Measurements from ENCODE around the gene CAMTA1.

The CAMTA1 gene

GRCh38 chr1:7638078-7638477, 852.8 kb downstream of the CAMTA1 start:
- in situ Hi-C loops (cut with HindIII; ENCODE audit: low pct_unique_long_range_greater_than_20kb, low sequenced_read_pairs): no loop called here
- TF ChIP-seq JUND (IDR thresholded peaks at IDR 0.05; ENCODE audit: low read depth): no peak
- DNase-seq (ENCODE audit: low read depth in 1 of 2, low spot score in 1 of 2): no peak

GRCh38 chr1:7639435-7640131, 854.3 kb downstream of the CAMTA1 start:
- in situ Hi-C loops (cut with HindIII; ENCODE audit: low pct_unique_long_range_greater_than_20kb, low sequenced_read_pairs): no loop called here
- DNase-seq (ENCODE audit: low read depth in 1 of 2, low spot score in 1 of 2): no peak
- TF ChIP-seq JUND (IDR thresholded peaks at IDR 0.05; ENCODE audit: low read depth): no peak

- in situ Hi-C loops (cut with HindIII; ENCODE audit: low pct_unique_long_range_greater_than_20kb, low sequenced_read_pairs): no loop called here
- TF ChIP-seq JUND (IDR thresholded peaks at IDR 0.05; ENCODE audit: low read depth): no peak
- DNase-seq (ENCODE audit: low read depth in 1 of 2, low spot score in 1 of 2): no peak
Measured at GRCh38 chr1:7640350-7640749, 855.1 kb downstream of the CAMTA1 start.

- in situ Hi-C loops (cut with HindIII; ENCODE audit: low pct_unique_long_range_greater_than_20kb, low sequenced_read_pairs): no loop called here
- DNase-seq (ENCODE audit: low read depth in 1 of 2, low spot score in 1 of 2): no peak
- TF ChIP-seq JUND (IDR thresholded peaks at IDR 0.05; ENCODE audit: low read depth): no peak
Measured at GRCh38 chr1:7640920-7641585, 855.8 kb downstream of the CAMTA1 start.

- TF ChIP-seq JUND (IDR thresholded peaks at IDR 0.05; ENCODE audit: low read depth): no peak
- in situ Hi-C loops (cut with HindIII; ENCODE audit: low pct_unique_long_range_greater_than_20kb, low sequenced_read_pairs): no loop called here
- peak in 1 of 2 experiments; percentile 15 for DNase-seq (ENCODE audit: low read depth in 1 of 2, low spot score in 1 of 2)
Measured at GRCh38 chr1:7641587-7642417, 856.5 kb downstream of the CAMTA1 start.

GRCh38 chr1:7642418-7642704, 857.1 kb downstream of the CAMTA1 start:
- in situ Hi-C loops (cut with HindIII; ENCODE audit: low pct_unique_long_range_greater_than_20kb, low sequenced_read_pairs): no loop called here
- no peak for DNase-seq (ENCODE audit: low read depth in 1 of 2, low spot score in 1 of 2)
- TF ChIP-seq JUND (IDR thresholded peaks at IDR 0.05; ENCODE audit: low read depth): no peak

- in situ Hi-C loops (cut with HindIII; ENCODE audit: low pct_unique_long_range_greater_than_20kb, low sequenced_read_pairs): no loop called here
- DNase-seq (ENCODE audit: low read depth in 1 of 2, low spot score in 1 of 2): no peak
- no peak for TF ChIP-seq JUND (IDR thresholded peaks at IDR 0.05; ENCODE audit: low read depth)
Measured at GRCh38 chr1:7642781-7643529, 857.7 kb downstream of the CAMTA1 start.

- no peak for DNase-seq (ENCODE audit: low read depth in 1 of 2, low spot score in 1 of 2)
- no peak for TF ChIP-seq JUND (IDR thresholded peaks at IDR 0.05; ENCODE audit: low read depth)
- in situ Hi-C loops (cut with HindIII; ENCODE audit: low pct_unique_long_range_greater_than_20kb, low sequenced_read_pairs): no loop called here
Measured at GRCh38 chr1:7643530-7643929, 858.3 kb downstream of the CAMTA1 start.

GRCh38 chr1:7644086-7644485, 858.8 kb downstream of the CAMTA1 start:
- DNase-seq (ENCODE audit: low read depth in 1 of 2, low spot score in 1 of 2): no peak
- in situ Hi-C loops (cut with HindIII; ENCODE audit: low pct_unique_long_range_greater_than_20kb, low sequenced_read_pairs): no loop called here
- TF ChIP-seq JUND (IDR thresholded peaks at IDR 0.05; ENCODE audit: low read depth): no peak

GRCh38 chr1:7644961-7645750, 859.9 kb downstream of the CAMTA1 start:
- no peak for DNase-seq (ENCODE audit: low read depth in 1 of 2, low spot score in 1 of 2)
- in situ Hi-C loops (cut with HindIII; ENCODE audit: low pct_unique_long_range_greater_than_20kb, low sequenced_read_pairs): no loop called here
- TF ChIP-seq JUND (IDR thresholded peaks at IDR 0.05; ENCODE audit: low read depth): no peak

GRCh38 chr1:7645751-7646048, 860.4 kb downstream of the CAMTA1 start:
- in situ Hi-C loops (cut with HindIII; ENCODE audit: low pct_unique_long_range_greater_than_20kb, low sequenced_read_pairs): no loop called here
- DNase-seq (ENCODE audit: low read depth in 1 of 2, low spot score in 1 of 2): no peak
- no peak for TF ChIP-seq JUND (IDR thresholded peaks at IDR 0.05; ENCODE audit: low read depth)

GRCh38 chr1:7646164-7646563, 860.9 kb downstream of the CAMTA1 start:
- no peak for DNase-seq (ENCODE audit: low read depth in 1 of 2, low spot score in 1 of 2)
- in situ Hi-C loops (cut with HindIII; ENCODE audit: low pct_unique_long_range_greater_than_20kb, low sequenced_read_pairs): no loop called here
- no peak for TF ChIP-seq JUND (IDR thresholded peaks at IDR 0.05; ENCODE audit: low read depth)
